Esophagus mucosa (tissue), 1 donor: Measurements from ENCODE around the gene ZNF555. TPM values are rescaled to one million over a fixed set of nuclear protein-coding genes. Genes with fewer than 3 reads are reported as not detected.

Source experiments
- ATAC-seq: fragments of 200-7000 bp; cut with Tn5 transposase; one replicate; pipeline ENCODE4 v1.9.1; 2020
- total RNA-seq: library from RNA; stranded (reverse); gene quantifications from one replicate; pipeline ENCODE4 v1.2.4, GENCODE V29; 2023
- donor health status: DM: yes; HTN: yes; CAD: no.

ZNF555 gene
- total RNA-seq, 1 donor from 2014 or later = 1.7 TPM

DNA sequence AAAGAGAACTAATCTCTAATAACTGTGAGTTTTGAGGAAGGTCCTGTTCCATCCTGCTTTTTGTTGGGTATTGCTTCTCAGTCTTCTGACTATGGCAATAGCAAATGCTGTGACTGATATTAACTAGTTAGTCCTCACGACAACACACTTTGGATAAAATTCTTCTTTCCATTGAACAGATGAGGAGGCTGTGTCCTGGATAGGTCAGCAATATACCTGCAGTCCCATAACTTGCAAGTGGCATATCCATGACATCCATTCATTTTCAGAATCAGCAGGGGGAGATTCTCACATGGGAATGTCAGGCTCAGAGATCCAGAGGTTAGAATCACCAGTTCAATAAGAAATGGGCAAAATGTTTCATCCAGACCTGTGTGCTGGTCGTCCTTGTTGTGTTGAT, 14.3 kb upstream of the ZNF555 start:
- ATAC-seq = no peak

DNA sequence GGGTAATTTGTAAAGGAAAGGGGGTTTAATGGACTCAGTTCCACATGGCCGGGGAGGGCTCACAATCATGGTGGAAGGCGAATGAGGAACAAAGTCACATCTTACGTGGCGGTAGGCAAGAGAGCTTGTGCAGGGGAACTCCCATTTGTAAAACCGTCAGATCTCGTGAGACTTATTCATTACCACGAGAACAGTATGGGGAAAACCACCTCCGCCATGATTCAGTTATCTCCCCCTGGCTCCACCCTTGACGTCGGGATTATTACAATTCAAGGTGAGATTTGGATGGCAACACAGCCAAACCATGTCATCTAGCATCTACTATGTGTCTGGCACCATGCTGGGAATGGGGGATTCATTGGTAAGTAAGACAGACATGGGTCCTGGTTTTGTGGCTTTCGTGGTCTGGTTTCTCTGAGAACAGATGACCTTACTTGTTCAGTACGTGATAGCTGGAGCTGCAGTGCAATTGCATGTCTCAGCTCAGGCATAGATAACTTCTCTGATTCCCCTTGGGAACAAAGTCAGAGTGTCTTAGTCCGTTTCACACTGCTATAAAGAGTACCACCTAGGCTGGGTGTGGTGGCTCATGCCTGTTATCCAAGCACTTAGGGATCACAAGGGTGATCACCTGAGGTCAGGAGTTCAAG, 13.3 kb upstream of the ZNF555 start:
- ATAC-seq = no peak

GRCh38 chr19:2834294-2834871, 6.9 kb upstream of the ZNF555 start:
- ATAC-seq = no peak

GRCh38 chr19:2837430-2837829, 3.8 kb upstream of the ZNF555 start:
- no peak for ATAC-seq

GRCh38 chr19:2841855-2842574, 740 bp downstream of the ZNF555 start:
- peak; percentile 19 for ATAC-seq

DNA sequence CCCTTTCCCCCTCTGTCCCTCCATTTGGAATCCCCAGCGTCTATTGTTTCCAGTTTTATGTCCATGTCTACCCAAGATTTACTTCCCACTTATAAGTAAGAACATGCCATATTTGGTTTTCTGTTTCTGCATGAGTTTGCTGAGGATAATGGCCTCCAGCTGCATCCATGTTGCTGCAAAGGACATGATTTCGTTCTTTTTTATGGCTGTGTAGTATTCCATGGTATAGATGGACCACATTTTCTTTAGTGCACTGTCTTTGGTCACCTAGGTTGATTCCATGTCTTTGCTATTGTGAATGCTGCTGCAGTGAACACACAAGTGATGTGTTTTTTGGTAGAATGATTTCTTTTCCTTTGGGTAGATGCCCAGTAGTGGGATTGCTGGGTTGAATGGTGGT, 3.8 kb downstream of the ZNF555 start:
- ATAC-seq = no peak

DNA sequence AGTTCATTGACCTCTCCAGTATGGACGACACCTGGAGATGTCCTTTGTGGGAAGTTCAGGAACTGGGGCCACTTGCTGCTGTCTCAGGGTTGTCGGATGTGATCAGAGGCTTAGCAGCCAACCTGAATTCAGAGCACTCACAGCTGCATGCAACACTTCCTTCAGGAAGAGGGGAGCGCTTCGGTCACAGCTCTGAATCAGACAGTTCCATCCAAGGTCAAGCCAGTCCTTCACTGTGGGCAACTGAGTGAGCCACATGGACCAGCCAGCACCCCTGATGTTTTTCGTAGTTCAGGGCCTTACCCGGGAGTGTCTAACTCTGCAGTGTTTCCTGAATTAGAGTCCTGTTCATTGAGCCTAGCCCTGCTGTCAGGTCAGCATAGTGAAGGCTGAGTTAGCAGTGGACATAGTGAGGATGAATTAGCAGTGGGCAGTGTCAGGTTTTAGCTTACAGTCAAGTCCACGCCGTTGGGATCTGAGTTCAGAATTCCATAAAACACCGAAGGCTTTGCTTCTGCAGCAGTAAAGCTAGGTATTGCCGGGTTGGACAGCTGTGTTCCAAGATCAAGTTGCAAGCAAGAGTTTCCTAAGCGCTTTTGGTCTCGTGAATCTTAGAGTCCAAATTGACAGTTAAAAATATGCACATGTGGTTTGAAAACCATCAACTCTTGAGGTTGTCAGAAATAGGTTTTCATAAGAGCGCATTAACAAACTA, 5.1 kb downstream of the ZNF555 start:
- ATAC-seq = no peak

GRCh38 chr19:2847507-2847906, 6.2 kb downstream of the ZNF555 start:
- ATAC-seq = no peak

DNA sequence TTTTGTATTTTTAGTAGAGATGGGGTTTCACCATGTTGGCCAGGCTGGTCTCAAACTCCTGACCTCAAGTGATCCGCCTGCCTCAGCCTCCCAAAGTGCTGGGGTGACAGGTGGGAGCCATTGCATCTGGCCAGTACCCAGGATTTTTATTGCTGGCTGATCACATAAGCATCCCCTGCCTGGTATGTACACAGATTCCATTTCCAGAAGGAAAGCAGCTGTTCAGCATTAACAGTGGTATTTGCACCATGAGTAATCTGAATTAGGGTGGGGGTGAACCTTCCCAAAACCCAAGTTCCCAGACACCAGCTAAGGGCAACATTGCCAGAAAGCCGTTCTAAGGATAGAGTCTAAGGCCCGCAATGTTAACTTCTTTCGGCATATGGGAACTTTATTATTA, 7.3 kb downstream of the ZNF555 start:
- ATAC-seq = no peak

- no peak for ATAC-seq
These were observed 9.1 kb downstream of the ZNF555 start for GRCh38 chr19:2850256-2850925.

DNA sequence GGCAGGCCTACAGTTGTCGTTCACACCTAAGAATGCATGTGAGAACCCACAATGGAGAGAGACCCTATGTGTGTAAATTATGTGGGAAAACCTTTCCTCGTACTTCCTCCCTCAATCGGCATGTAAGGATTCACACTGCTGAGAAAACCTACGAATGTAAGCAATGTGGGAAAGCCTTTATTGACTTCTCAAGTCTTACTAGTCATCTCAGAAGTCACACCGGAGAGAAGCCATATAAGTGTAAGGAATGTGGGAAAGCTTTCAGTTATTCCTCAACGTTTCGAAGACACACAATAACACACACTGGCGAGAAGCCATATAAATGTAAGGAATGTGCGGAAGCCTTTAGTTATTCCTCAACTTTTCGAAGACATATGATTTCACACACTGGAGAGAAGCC, 11.3 kb downstream of the ZNF555 start:
- no peak for ATAC-seq

DNA sequence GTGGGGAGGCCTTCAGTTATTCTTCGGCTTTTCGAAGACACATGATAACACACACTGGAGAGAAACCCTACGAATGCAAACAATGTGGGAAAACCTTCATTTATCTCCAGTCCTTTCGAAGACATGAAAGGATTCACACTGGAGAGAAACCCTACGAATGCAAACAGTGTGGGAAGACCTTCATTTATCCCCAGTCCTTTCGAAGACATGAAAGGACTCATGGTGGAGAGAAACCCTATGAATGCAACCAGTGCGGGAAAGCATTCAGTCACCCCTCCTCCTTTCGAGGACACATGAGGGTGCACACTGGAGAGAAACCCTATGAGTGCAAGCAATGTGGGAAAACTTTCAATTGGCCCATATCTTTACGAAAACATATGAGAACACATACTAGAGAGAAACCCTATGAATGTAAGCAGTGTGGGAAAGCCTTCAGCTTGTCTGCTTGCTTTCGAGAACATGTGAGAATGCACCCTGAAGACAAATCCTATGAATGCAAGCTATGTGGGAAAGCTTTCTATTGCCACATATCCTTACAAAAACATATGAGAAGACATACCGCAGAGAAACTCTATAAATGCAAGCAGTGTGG, 11.8 kb downstream of the ZNF555 start:
- no peak for ATAC-seq

DNA sequence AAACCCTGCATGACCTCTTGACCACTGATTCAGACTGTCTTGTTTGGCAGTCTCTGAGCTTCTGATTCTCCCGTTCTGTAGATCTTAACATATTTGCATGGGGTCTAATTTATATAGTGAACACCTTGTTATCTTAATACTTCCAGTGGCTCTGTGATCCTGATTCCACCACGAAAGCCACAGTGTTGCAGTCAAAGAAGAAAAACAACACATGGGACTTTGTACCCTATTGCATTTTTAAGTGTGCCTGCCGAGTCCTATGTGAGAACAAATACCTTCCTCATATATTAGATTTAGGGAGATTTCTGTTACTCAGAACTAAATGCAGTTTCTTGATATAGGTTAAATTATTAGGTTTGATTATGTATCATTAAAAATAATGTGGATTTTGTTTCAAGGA, 13.6 kb downstream of the ZNF555 start:
- ATAC-seq = no peak

GRCh38 chr19:2856457-2857050, 15.3 kb downstream of the ZNF555 start:
- no peak for ATAC-seq

GRCh38 chr19:2858864-2859263, 17.6 kb downstream of the ZNF555 start:
- no peak for ATAC-seq

DNA sequence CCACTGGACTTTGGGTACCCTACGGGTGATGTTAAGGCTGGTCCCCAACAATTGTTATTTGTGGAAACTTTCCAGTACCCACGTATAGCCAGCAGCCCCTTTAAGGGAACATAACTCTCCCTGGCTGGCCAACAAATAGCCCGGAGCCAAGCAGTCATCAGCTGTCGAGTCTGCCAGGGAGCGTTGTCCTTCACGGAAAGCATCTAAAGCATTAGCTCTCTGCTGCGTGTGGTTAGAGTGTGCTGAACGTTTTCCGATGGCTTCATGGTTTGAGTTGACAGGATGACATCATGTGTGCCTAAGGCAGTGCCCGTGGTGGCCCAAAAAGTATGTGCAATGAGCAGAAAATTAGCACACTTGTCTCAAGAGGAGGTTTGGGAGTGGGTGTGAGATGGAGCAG, 22.5 kb downstream of the ZNF555 start:
- no peak for ATAC-seq

GRCh38 chr19:2865334-2866100, 24.2 kb downstream of the ZNF555 start:
- ATAC-seq = no peak

GRCh38 chr19:2866495-2867024, 25.3 kb downstream of the ZNF555 start:
- ATAC-seq = no peak

DNA sequence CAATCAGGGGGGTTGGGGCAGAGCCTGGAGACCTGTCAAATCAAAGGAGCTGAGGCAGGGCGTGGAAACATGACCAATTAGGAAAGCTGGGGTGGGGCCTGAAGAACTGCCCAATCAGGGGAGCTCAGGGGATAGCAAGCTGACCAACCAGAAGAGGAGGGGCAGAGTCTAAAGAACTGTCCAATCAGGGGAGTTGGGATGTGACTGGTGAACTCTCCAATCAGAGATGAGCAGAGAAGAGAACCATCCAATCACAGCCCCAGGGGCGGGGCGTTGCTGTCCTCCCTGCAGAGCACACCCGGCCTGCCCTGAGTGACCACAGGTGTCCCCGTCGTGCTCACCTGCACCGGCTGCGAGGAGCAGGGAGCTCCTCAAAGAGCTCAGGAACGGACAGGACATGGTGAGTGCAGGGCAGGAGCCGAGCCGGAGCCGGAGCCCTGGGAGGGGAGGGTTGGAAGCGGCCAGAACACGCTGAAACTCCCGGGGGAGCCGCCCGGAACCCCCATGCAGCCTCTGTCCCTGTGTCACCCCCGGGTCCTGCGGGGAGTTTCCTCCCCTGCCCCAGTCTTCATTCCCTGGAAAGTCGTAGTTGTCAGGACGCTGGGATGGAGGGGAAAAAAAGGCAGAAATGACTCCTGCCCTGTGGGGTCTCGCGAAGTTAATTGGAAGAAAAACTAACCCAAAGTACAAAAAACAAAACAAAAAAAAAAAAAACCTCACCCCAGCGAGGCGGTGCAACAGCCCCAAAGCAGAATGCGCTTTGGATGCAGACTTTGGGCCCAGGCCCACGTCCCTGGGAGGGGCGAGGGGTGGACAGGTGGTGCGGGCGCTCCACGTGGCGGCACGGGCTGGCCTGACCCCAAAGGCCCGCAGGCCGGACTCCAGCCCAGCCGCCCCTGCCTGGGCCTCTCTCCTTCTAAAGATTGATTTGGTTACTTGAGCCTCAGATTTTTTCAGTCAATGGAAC, 26.0 kb downstream of the ZNF555 start, which contains the start of gene ZNF556:
TSS of gene ZNF556 (plus strand) at position 311 of the 967 bp plus-strand sequence. CDS start at position 398, 87 bp downstream.
- peak; percentile 99 for ATAC-seq

- ATAC-seq = no peak
These were observed 28.3 kb downstream of the ZNF555 start for GRCh38 chr19:2869618-2870017.
